ENCODE results near the gene HIRA.

HIRA gene

DNA sequence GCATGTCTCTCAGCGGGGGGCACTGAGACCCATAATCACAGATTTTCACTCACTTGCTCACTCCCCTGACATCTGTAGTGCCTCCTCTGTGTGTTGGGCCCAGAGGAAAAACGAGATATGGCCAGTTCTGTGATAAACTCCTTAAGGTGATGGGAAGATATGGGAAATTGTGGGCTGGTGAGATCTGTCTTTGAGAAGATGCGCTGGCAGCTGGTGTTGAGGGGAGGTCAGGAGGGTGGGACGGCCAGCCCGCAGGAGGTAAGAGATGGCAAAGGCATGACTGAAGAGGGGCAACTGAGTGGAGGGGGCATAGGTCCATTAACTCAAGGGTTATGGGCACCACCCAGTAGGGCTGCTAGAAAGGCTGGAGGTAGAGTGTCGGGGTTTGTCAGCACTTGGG, 79.9 kb downstream of the HIRA start:
- in situ Hi-C loops (cut with HindIII; ENCODE audit: low sequenced_read_pairs) = no loop called here
- TF ChIP-seq, protein P1, sequence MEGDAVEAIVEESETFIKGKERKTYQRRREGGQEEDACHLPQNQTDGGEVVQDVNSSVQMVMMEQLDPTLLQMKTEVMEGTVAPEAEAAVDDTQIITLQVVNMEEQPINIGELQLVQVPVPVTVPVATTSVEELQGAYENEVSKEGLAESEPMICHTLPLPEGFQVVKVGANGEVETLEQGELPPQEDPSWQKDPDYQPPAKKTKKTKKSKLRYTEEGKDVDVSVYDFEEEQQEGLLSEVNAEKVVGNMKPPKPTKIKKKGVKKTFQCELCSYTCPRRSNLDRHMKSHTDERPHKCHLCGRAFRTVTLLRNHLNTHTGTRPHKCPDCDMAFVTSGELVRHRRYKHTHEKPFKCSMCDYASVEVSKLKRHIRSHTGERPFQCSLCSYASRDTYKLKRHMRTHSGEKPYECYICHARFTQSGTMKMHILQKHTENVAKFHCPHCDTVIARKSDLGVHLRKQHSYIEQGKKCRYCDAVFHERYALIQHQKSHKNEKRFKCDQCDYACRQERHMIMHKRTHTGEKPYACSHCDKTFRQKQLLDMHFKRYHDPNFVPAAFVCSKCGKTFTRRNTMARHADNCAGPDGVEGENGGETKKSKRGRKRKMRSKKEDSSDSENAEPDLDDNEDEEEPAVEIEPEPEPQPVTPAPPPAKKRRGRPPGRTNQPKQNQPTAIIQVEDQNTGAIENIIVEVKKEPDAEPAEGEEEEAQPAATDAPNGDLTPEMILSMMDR (IDR thresholded peaks at IDR 0.05; ENCODE audit: low read depth, low read length, missing control alignments) = no peak
- DNase-seq (ENCODE audit: low read depth) = no peak
- no peak overlapping the region for H3K4me3 ChIP-seq (ENCODE audit: low read depth, low read length)

DNA sequence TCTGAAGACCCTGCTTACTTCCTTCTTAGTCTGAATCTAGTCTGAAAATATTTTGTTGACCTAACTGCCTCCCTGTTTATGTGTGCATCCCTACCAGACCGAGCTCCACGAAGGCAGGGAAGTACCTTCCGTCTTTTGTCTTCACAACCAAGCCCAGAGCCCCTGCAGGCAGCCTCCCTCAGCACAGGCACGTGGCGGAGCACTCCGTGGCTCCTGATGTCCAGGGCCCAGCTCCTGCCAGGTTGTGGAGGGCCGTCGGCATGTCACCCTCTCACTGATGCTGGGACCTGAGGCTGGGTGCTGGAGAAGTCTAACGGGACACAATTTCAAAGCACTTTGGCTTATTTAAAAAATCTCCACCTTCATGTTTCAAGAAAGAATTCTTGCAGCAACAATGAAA, 80.6 kb downstream of the HIRA start:
- TF ChIP-seq, protein P1 (IDR thresholded peaks at IDR 0.05; ENCODE audit: low read depth, low read length, missing control alignments) = no peak
- H3K4me3 ChIP-seq (ENCODE audit: low read depth, low read length) = no peak overlapping the region
- in situ Hi-C loops (cut with HindIII; ENCODE audit: low sequenced_read_pairs) = no loop called here
- no peak for DNase-seq (ENCODE audit: low read depth)

DNA sequence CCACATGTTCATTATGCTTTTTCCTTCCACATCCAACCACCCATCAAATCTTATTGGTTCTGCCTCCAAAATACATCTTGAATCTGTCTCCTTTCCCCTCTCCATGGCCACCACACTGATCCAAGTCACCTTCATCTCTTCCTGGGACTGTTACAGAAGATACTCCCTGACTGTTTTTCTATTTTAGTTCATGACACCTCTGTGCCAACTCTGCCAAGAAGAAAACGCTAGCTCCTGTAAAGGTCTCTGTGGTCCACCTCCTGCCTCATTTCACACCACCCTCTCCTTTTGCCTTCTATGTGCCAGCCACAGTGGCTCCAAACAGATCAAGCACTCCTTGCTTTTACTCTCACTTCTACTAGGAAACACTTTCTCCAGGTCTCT, 81.1 kb downstream of the HIRA start:
- H3K4me3 ChIP-seq (ENCODE audit: low read depth, low read length) = no peak overlapping the region
- in situ Hi-C loops (cut with HindIII; ENCODE audit: low sequenced_read_pairs) = no loop called here
- DNase-seq (ENCODE audit: low read depth) = no peak
- TF ChIP-seq, protein P1 (IDR thresholded peaks at IDR 0.05; ENCODE audit: low read depth, low read length, missing control alignments) = no peak

DNA sequence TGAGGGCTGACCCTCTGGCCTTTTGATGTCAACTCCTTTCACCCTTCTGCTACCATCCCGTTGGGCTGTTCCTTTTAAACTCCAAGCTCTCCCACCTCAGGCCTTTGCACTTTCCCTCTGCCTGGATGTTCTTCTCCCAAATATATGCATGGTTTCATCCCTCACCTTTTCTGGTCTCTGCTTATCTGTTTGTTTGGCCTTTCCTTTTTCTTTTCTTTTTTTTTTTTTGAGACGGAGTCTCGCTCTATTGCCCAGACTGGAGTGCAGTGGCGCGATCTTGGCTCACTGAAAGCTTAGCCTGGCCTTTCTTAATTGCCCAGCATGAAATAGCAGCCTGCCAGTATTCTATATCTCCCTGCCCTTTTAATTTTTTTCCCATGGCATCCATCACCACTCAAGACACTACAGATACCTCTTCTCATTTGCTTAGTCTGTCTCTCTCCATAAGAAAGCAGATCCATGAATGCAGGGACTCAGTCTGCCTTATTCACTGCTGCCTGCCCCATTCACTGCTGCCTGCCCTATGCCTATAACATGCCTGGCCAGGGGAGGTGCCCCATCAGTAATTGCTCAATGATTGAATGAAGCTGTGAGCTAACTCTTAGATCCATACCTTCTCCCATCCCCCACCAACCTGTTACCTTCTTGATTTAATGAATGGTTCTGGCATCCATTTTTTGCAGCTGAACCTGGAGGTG, 81.6 kb downstream of the HIRA start:
- H3K4me3 ChIP-seq (ENCODE audit: low read depth, low read length) = no peak overlapping the region
- TF ChIP-seq, protein P1 (IDR thresholded peaks at IDR 0.05; ENCODE audit: low read depth, low read length, missing control alignments) = no peak
- DNase-seq (ENCODE audit: low read depth) = no peak
- in situ Hi-C loops (cut with HindIII; ENCODE audit: low sequenced_read_pairs) = no loop called here

DNA sequence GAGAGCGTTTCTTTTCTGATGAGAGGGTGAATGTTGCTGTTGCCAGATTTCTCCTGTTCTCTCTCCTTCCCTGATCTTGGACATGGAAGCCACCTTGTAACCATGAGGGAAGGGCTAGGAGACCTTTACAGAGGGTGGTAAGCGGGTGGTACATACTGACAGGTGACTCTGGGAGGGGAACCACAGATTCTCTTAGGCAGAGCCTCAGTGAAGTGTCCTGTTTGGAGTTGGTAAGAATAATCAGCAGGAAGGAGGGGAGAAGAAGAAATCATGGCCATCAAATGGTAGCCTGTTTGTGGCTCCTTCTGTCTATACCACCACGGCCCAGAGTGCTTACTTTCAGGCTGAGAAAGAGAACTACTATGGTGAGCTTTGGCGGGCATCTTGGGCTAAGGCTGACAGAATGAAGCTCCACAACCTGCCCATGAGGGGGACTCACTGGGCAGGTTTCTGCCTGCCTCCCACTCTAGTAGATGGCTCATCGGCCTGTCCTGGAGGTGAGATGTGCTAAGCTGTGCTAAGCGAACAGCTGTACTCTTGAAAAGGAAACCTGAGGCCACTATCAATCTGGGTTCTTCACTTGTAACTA, 84.8 kb downstream of the HIRA start:
- in situ Hi-C loops (cut with HindIII; ENCODE audit: low sequenced_read_pairs) = no loop called here
- no peak for DNase-seq (ENCODE audit: low read depth)
- H3K4me3 ChIP-seq (ENCODE audit: low read depth, low read length) = no peak overlapping the region
- TF ChIP-seq, protein P1 (IDR thresholded peaks at IDR 0.05; ENCODE audit: low read depth, low read length, missing control alignments) = no peak

DNA sequence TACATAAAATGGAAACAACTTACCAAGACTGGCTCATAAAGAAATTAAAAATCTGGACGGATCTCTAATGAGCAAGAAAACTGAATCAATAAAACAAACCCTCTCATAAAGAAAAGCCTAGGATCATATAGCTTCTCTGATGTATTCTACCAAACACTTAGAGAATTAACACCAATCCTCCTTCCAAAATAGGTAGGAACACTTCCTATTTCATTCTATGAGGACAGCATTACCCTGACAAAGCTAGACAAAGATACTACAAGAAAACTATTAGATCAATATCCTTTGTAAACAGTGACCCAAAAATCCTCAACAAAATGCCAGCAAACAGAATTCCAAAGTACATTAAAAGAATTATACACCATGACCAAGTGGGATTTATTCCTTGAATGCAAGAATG, 87.1 kb downstream of the HIRA start:
- no peak for DNase-seq (ENCODE audit: low read depth)
- TF ChIP-seq, protein P1 (IDR thresholded peaks at IDR 0.05; ENCODE audit: low read depth, low read length, missing control alignments) = no peak
- H3K4me3 ChIP-seq (ENCODE audit: low read depth, low read length) = no peak overlapping the region
- in situ Hi-C loops (cut with HindIII; ENCODE audit: low sequenced_read_pairs) = no loop called here

Data from astrocyte of the cerebellum (primary cell).